Measurements from ENCODE around the gene AUH. TPM values are rescaled to one million over a fixed set of nuclear protein-coding genes. Genes with fewer than 3 reads are reported as not detected.
A peak's percentile ranks its signal among the peaks of the same experiment; 100 is the strongest.

AUH gene
- polyA plus RNA-seq, 1 donor from 2014 or later = 42.6 TPM

DNA sequence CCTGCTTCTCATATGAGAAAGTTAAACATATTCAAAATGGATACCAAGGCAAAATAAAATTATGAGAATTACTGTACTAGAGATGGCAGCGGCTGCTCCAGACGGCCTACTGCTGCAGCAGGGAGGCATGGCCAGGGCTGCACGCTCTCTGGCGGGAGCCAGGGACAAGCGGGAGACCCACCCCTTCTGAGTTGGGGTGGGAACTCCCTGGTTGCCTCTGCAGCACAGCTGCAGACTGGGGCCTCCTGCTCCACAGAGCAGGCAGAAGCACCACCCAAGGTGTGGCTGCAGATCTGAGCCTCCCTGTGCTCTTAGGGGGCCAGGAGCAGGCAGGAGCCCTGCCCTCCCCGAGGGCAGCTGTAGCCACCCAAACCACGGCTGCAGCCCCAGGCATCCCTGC lies 2.3 kb upstream of the AUH start:
- Histone ChIP-seq H3K27ac (ENCODE audit: low read length) (no peak overlapping the region), H3K9me2 (ENCODE audit: insufficient read depth, low read length) (no peaks in the 10 kb centered on the region), H3K4me2 (ENCODE audit: low read length) (no peak overlapping the region), H3K27me3 (ENCODE audit: insufficient read depth, low read depth, low read length) (no peaks in the 10 kb centered on the region), H2AFZ (ENCODE audit: low read depth, low read length) (no peak overlapping the region), H4K20me1 (ENCODE audit: insufficient read depth) (no peaks in the 10 kb centered on the region), H3K9ac (ENCODE audit: low read length) (no peak overlapping the region), H3K9me3 (ENCODE audit: low read length) (no peaks in the 10 kb centered on the region), H3K4me3 (ENCODE audit: low read length) (no peak overlapping the region), H3K79me2 (replicated peaks; ENCODE audit: insufficient read depth, low read length) (peaks cover 10% of the 10 kb centered on the region), H3K36me3 (ENCODE audit: insufficient read depth, low read length) (no peaks in the 10 kb centered on the region), H3F3A (ENCODE audit: insufficient read depth, low read length, poor library complexity, severe bottlenecking) (no peaks in the 10 kb centered on the region)
- no peak for TF ChIP-seq TAF1 (IDR thresholded peaks at IDR 0.05; ENCODE audit: low read depth)
- TF ChIP-seq MXI1 (conservative IDR thresholded peaks at IDR 0.05; ENCODE audit: poor library complexity, severe bottlenecking) = no peak
- TF ChIP-seq EZH2 (IDR thresholded peaks at IDR 0.05; ENCODE audit: borderline replicate concordance, insufficient read depth, low read length, poor library complexity, severe bottlenecking) = no peak
- TF ChIP-seq, protein P1, sequence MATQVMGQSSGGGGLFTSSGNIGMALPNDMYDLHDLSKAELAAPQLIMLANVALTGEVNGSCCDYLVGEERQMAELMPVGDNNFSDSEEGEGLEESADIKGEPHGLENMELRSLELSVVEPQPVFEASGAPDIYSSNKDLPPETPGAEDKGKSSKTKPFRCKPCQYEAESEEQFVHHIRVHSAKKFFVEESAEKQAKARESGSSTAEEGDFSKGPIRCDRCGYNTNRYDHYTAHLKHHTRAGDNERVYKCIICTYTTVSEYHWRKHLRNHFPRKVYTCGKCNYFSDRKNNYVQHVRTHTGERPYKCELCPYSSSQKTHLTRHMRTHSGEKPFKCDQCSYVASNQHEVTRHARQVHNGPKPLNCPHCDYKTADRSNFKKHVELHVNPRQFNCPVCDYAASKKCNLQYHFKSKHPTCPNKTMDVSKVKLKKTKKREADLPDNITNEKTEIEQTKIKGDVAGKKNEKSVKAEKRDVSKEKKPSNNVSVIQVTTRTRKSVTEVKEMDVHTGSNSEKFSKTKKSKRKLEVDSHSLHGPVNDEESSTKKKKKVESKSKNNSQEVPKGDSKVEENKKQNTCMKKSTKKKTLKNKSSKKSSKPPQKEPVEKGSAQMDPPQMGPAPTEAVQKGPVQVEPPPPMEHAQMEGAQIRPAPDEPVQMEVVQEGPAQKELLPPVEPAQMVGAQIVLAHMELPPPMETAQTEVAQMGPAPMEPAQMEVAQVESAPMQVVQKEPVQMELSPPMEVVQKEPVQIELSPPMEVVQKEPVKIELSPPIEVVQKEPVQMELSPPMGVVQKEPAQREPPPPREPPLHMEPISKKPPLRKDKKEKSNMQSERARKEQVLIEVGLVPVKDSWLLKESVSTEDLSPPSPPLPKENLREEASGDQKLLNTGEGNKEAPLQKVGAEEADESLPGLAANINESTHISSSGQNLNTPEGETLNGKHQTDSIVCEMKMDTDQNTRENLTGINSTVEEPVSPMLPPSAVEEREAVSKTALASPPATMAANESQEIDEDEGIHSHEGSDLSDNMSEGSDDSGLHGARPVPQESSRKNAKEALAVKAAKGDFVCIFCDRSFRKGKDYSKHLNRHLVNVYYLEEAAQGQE (IDR thresholded peaks at IDR 0.05; ENCODE audit: borderline replicate concordance) = no peak
- TF ChIP-seq EP300 (conservative IDR thresholded peaks at IDR 0.05; ENCODE audit: poor library complexity, severe bottlenecking) = no peak
- TF ChIP-seq SMC3 (conservative IDR thresholded peaks at IDR 0.05; ENCODE audit: poor library complexity) = no peak
- TF ChIP-seq RAD21 (conservative IDR thresholded peaks at IDR 0.05) = no peak
- TF ChIP-seq, protein P2, sequence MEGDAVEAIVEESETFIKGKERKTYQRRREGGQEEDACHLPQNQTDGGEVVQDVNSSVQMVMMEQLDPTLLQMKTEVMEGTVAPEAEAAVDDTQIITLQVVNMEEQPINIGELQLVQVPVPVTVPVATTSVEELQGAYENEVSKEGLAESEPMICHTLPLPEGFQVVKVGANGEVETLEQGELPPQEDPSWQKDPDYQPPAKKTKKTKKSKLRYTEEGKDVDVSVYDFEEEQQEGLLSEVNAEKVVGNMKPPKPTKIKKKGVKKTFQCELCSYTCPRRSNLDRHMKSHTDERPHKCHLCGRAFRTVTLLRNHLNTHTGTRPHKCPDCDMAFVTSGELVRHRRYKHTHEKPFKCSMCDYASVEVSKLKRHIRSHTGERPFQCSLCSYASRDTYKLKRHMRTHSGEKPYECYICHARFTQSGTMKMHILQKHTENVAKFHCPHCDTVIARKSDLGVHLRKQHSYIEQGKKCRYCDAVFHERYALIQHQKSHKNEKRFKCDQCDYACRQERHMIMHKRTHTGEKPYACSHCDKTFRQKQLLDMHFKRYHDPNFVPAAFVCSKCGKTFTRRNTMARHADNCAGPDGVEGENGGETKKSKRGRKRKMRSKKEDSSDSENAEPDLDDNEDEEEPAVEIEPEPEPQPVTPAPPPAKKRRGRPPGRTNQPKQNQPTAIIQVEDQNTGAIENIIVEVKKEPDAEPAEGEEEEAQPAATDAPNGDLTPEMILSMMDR (IDR thresholded peaks at IDR 0.05; ENCODE audit: poor library complexity, severe bottlenecking) = no peak
- TF ChIP-seq POLR2AphosphoS5 (IDR thresholded peaks at IDR 0.05) = no peak

DNA sequence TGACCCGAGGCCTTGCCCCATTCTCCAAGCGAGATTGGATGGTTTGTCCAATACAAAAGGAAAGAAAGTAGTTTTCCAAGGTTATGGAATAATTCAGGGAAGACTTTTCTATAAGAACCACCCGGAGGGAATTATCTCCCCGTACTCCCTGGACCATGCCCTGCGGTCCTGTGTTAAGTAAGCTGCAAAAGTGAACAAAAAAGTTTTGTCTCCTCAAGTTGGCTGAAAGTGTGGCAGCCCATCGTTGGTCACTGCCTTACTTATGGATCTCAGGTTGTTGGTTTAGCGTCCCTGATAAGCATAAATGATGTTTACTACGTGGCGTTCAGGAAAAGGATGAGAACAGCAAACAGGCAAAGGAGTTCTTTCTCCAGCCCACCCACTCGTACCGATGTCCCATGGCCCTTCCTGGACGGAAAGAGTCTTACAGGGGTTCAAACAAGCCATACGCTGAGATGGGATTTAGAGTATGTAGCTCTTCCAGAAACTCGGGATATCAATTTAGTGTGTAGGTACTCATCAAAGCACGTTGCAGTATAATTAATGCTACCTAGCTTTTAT lies 413 bp upstream of the AUH start:
- TF ChIP-seq POLR2AphosphoS5 (IDR thresholded peaks at IDR 0.05) (no peak), EZH2 (IDR thresholded peaks at IDR 0.05; ENCODE audit: borderline replicate concordance, insufficient read depth, low read length, poor library complexity, severe bottlenecking) (no peak), TAF1 (IDR thresholded peaks at IDR 0.05; ENCODE audit: low read depth) (no peak), EP300 (conservative IDR thresholded peaks at IDR 0.05; ENCODE audit: poor library complexity, severe bottlenecking) (no peak), SMC3 (conservative IDR thresholded peaks at IDR 0.05; ENCODE audit: poor library complexity) (no peak), MXI1 (conservative IDR thresholded peaks at IDR 0.05; ENCODE audit: poor library complexity, severe bottlenecking) (no peak), RAD21 (conservative IDR thresholded peaks at IDR 0.05) (no peak)
- TF ChIP-seq, protein P2 (IDR thresholded peaks at IDR 0.05; ENCODE audit: poor library complexity, severe bottlenecking) = no peak
- TF ChIP-seq, protein P1 (IDR thresholded peaks at IDR 0.05; ENCODE audit: borderline replicate concordance) = no peak
- Histone ChIP-seq H3F3A (ENCODE audit: insufficient read depth, low read length, poor library complexity, severe bottlenecking) (no peaks in the 10 kb centered on the region), H3K36me3 (ENCODE audit: insufficient read depth, low read length) (no peaks in the 10 kb centered on the region), H3K4me2 (ENCODE audit: low read length) (no peak overlapping the region), H3K4me3 (ENCODE audit: low read length) (peak overlapping the region; percentile 97), H3K9me2 (ENCODE audit: insufficient read depth, low read length) (no peaks in the 10 kb centered on the region), H3K27ac (ENCODE audit: low read length) (no peak overlapping the region), H3K27me3 (ENCODE audit: insufficient read depth, low read depth, low read length) (no peaks in the 10 kb centered on the region), H4K20me1 (ENCODE audit: insufficient read depth) (no peaks in the 10 kb centered on the region), H3K9me3 (ENCODE audit: low read length) (no peaks in the 10 kb centered on the region), H2AFZ (ENCODE audit: low read depth, low read length) (peak overlapping the region; percentile 47), H3K9ac (ENCODE audit: low read length) (peak overlapping the region; percentile 82), H3K79me2 (replicated peaks; ENCODE audit: insufficient read depth, low read length) (peaks cover 29% of the 10 kb centered on the region)
